ENCODE data around the gene DKKL1.

DNA sequence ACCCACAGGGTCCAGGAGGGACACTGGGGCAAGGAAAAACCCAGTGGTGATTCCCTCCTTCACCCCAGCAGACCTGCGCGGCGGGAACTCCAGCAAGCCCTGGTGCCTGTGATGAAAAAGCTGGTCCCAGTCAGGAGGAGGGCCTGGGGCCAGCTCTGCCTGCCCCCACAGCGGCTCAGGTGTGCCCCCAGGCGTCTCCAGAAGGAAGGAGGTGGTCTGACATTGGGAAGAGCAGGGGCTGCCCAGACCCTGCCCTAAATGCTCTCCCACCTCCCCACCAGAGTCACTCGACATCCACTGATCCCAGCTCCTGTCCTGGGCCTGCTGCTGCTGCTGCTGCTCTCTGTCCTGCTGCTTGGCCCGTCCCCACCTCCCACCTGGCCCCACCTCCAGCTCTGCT, 53.4 kb downstream of the DKKL1 start:
- TF ChIP-seq, protein P1, sequence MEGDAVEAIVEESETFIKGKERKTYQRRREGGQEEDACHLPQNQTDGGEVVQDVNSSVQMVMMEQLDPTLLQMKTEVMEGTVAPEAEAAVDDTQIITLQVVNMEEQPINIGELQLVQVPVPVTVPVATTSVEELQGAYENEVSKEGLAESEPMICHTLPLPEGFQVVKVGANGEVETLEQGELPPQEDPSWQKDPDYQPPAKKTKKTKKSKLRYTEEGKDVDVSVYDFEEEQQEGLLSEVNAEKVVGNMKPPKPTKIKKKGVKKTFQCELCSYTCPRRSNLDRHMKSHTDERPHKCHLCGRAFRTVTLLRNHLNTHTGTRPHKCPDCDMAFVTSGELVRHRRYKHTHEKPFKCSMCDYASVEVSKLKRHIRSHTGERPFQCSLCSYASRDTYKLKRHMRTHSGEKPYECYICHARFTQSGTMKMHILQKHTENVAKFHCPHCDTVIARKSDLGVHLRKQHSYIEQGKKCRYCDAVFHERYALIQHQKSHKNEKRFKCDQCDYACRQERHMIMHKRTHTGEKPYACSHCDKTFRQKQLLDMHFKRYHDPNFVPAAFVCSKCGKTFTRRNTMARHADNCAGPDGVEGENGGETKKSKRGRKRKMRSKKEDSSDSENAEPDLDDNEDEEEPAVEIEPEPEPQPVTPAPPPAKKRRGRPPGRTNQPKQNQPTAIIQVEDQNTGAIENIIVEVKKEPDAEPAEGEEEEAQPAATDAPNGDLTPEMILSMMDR (IDR thresholded peaks at IDR 0.05), result no peak
- TF ChIP-seq POLR2A (IDR thresholded peaks at IDR 0.05), result no peak
